Activated CD8-positive, alpha-beta T cell treated with anti-CD3 and anti-CD28 coated beads, Interleukin-2, amount 10 ng/mL, durations not matched to agents 7 days and 5 days (primary cell): ENCODE data around the gene LRRC37A. TPM values are rescaled to one million over a fixed set of nuclear protein-coding genes. Genes with fewer than 3 reads are reported as not detected.
"Not testable (repeated sequence)": the region's sequence is repeated elsewhere in the genome, so short reads cannot be mapped to it uniquely, and the experiment has no call there.

ENCODE experiments used
- ATAC-seq: fragments of 150-1000 bp; cut with Tn5 transposase; one replicate; pipeline ENCODE4 v1.10.0; 2021; ENCODE audit warnings: moderate library complexity
- CTCF ChIA-PET: fragments of 350-600 bp; sonication (Branson Sonifier 250); formaldehyde crosslinking; loops from one replicate; lab custom pipeline; 2021; ENCODE audit warnings: antibody characterized with exemption; lab: Charles Lee
- POLR2A ChIA-PET: fragments of 350-600 bp; sonication (Branson Sonifier 250); formaldehyde crosslinking; loops from one replicate; lab custom pipeline; 2021; ENCODE audit warnings: antibody characterized with exemption; lab: Charles Lee
- DNase-seq: peaks from one replicate; pipeline ENCODE4 v3.0.0-alpha.2; 2020
- H3K27ac Mint-ChIP-seq: one replicate; pipeline ENCODE4 v1.8.0; 2021; ENCODE audit warnings: mild to moderate bottlenecking, mixed read lengths
- H3K27me3 Mint-ChIP-seq: one replicate; pipeline ENCODE4 v1.8.0; 2021; ENCODE audit warnings: low read depth, mixed read lengths
- H3K36me3 Mint-ChIP-seq: one replicate; pipeline ENCODE4 v1.8.0; 2021; ENCODE audit warnings: low read depth, mixed read lengths
- H3K4me1 Mint-ChIP-seq: one replicate; pipeline ENCODE4 v1.8.0; 2021; ENCODE audit warnings: low read depth, mixed read lengths
- H3K4me3 Mint-ChIP-seq: one replicate; pipeline ENCODE4 v1.8.0; 2021; ENCODE audit warnings: mild to moderate bottlenecking, mixed read lengths
- H3K9me3 Mint-ChIP-seq: one replicate; pipeline ENCODE4 v1.8.0; 2022; ENCODE audit warnings: mixed read lengths; ENCODE audit not compliant: insufficient read depth
- total RNA-seq, 2 experiments: library from RNA; stranded (reverse); gene quantifications; one replicate each; pipeline ENCODE4 v1.2.3, GENCODE V29; 2021

The LRRC37A gene
- total RNA-seq, 2 experiments from 2014 or later = 2.7 to 2.8 TPM

- H3K36me3 Mint-ChIP-seq = no peaks in the 10 kb centered on the region
- peaks cover 19% of the 10 kb centered on the region for H3K4me1 Mint-ChIP-seq
- H3K4me3 Mint-ChIP-seq = no peak overlapping the region
- ATAC-seq (no peak), DNase-seq (no peak)
- H3K27me3 Mint-ChIP-seq = peaks cover 11% of the 10 kb centered on the region
- H3K27ac Mint-ChIP-seq = no peak overlapping the region
- no peaks in the 10 kb centered on the region for H3K9me3 Mint-ChIP-seq
- ChIA-PET POLR2A (no interaction called here), CTCF (interaction anchor here (1.2 kb wide), 1 partner anchor 77 kb away, joined by 4 read pairs; the partner anchor contains the start of gene KANSL1)
Measured at GRCh38 chr17:46270032-46270431, 24.9 kb upstream of the LRRC37A start.

GRCh38 chr17:46273541-46274236, 21.2 kb upstream of the LRRC37A start:
- ChIA-PET POLR2A (no interaction called here), CTCF (interaction anchor here (0.7 to 1.0 kb wide), 2 partner anchors 11 to 229 kb away, joined by 3 read pairs; no protein-coding TSS in a partner anchor)
- DNase-seq (no peak), ATAC-seq (no peak)
- Mint-ChIP-seq H3K9me3 (no peaks in the 10 kb centered on the region), H3K27ac (no peak overlapping the region), H3K36me3 (no peaks in the 10 kb centered on the region), H3K4me3 (no peak overlapping the region), H3K4me1 (no peaks in the 10 kb centered on the region), H3K27me3 (peaks cover 4% of the 10 kb centered on the region)

DNA sequence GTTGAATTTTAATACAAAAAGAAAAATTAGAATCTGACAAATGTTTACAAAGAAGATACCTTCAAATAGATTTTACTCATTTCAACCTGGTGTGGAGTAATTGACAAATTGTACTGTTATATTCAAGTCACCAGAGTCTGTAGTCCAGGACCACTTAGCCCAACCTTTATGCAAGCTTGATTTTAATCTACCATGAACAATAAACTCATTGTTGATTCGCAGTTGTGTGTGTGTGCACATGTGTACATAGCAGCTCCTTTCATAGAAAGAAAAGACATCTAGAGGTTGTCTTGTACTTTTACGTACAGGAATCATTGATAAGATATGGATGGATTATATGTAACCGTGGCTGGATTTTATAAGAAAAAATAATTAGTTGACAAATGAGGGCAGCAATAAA, 20.7 kb upstream of the LRRC37A start:
- H3K36me3 Mint-ChIP-seq = no peaks in the 10 kb centered on the region
- DNase-seq (no peak), ATAC-seq (no peak)
- H3K9me3 Mint-ChIP-seq = no peaks in the 10 kb centered on the region
- no peaks in the 10 kb centered on the region for H3K4me1 Mint-ChIP-seq
- peaks cover 4% of the 10 kb centered on the region for H3K27me3 Mint-ChIP-seq
- POLR2A ChIA-PET = no interaction called here
- CTCF ChIA-PET = interaction anchor here (0.7 to 1.0 kb wide), 2 partner anchors 11 to 230 kb away, joined by 3 read pairs; no protein-coding TSS in a partner anchor
- H3K27ac Mint-ChIP-seq = no peak overlapping the region
- no peak overlapping the region for H3K4me3 Mint-ChIP-seq

- H3K4me1 Mint-ChIP-seq, H3K36me3 Mint-ChIP-seq, H3K9me3 Mint-ChIP-seq, H3K4me3 Mint-ChIP-seq, POLR2A ChIA-PET, H3K27me3 Mint-ChIP-seq, H3K27ac Mint-ChIP-seq, DNase-seq, ATAC-seq: not testable (repeated sequence)
- CTCF ChIA-PET = interaction anchor here (2.0 kb wide), 1 partner anchor 9 kb away, joined by 6 read pairs; no protein-coding TSS in a partner anchor
Measured at GRCh38 chr17:46276728-46277479, 18.0 kb upstream of the LRRC37A start.

DNA sequence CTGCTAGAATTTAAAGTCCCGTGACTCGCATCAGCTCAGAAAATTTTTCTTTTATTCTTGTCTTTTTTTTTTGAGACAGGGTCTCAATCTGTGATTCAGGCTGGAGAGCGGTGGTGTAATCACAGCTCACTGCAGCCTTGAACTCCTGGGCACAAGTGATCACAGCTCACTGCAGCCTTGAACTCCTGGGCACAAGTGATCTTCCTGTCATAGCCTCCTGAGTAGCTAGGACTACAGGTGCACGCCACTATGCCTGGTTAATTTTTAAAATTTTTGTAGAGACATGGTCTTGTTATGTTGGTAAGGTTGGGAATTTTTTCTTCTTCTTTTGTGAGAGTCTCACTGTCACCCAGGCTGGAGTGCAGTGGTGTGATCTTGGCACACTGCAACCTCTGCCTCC, 13.6 kb upstream of the LRRC37A start:
- H3K27me3 Mint-ChIP-seq, H3K27ac Mint-ChIP-seq, CTCF ChIA-PET, POLR2A ChIA-PET, DNase-seq, H3K4me3 Mint-ChIP-seq, H3K4me1 Mint-ChIP-seq, H3K36me3 Mint-ChIP-seq, H3K9me3 Mint-ChIP-seq, ATAC-seq: not testable (repeated sequence)

DNA sequence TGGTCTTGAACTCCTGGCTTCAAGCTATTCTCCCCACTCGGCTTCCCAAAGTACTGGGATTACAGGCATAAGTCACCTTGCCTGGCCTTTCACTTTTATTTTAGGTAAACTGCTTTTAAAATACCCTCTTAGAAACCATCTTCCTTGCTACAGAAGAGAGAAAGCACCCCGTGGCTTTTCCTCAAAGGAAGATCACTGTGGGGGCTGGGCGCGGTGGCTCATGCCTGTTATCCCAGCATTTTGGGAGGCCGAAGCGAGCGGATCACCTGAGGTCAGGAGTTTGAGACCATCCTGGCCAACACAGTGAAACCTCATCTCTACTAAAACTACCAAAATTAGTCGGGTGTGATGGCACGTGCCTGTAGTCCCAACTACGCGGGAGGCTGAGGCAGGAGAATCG, 12.3 kb upstream of the LRRC37A start:
- ATAC-seq, H3K4me3 Mint-ChIP-seq, CTCF ChIA-PET, H3K4me1 Mint-ChIP-seq, H3K27ac Mint-ChIP-seq, H3K27me3 Mint-ChIP-seq, DNase-seq, H3K36me3 Mint-ChIP-seq, POLR2A ChIA-PET, H3K9me3 Mint-ChIP-seq: not testable (repeated sequence)

- H3K36me3 Mint-ChIP-seq, H3K27ac Mint-ChIP-seq, ATAC-seq, H3K4me1 Mint-ChIP-seq, DNase-seq, POLR2A ChIA-PET, H3K9me3 Mint-ChIP-seq, H3K4me3 Mint-ChIP-seq, H3K27me3 Mint-ChIP-seq: not testable (repeated sequence)
- CTCF ChIA-PET = interaction anchor here (1.0 kb wide), 1 partner anchor 10 kb away, joined by 3 read pairs; no protein-coding TSS in a partner anchor
Measured at GRCh38 chr17:46284467-46284866, 10.5 kb upstream of the LRRC37A start.

GRCh38 chr17:46285500-46285899, 9.4 kb upstream of the LRRC37A start:
- POLR2A ChIA-PET, H3K4me1 Mint-ChIP-seq, H3K27me3 Mint-ChIP-seq, H3K27ac Mint-ChIP-seq, H3K36me3 Mint-ChIP-seq, DNase-seq, H3K9me3 Mint-ChIP-seq, H3K4me3 Mint-ChIP-seq, ATAC-seq: not testable (repeated sequence)
- CTCF ChIA-PET = interaction anchor here (1.0 kb wide), 1 partner anchor 11 kb away, joined by 3 read pairs; no protein-coding TSS in a partner anchor

DNA sequence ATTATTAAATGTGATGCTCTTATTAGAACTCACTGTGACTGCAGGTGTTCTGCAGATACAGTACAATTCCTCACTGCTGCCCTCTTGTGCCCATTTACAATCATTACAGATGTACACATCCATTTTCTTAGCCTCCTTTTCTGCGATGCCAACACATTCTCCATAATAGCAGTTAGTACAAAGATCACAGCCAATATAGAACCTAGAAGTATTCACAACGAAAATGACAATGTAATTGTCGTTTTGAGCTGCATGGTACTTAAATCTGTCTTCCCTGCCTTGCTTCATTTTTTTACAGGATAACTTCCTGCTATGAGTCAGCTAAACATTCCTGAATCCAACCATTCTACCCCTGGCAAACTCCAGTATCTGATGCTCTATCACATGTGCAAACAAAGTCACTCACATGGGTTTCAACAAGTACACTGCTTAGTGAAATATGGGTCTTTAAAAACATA, 8.1 kb upstream of the LRRC37A start:
- H3K9me3 Mint-ChIP-seq, H3K27ac Mint-ChIP-seq, H3K36me3 Mint-ChIP-seq, H3K4me3 Mint-ChIP-seq, H3K27me3 Mint-ChIP-seq, POLR2A ChIA-PET: not testable (repeated sequence)
- peaks cover 17% of the 10 kb centered on the region for H3K4me1 Mint-ChIP-seq
- DNase-seq (peak; percentile 83), ATAC-seq (peak; percentile 76)
- CTCF ChIA-PET = interaction anchor here (0.7 to 1.2 kb wide), 4 partner anchors 15 to 283 kb away, joined by 3 to 6 read pairs (median 4); no protein-coding TSS in a partner anchor

- H3K27me3 Mint-ChIP-seq, CTCF ChIA-PET, H3K4me3 Mint-ChIP-seq, DNase-seq, POLR2A ChIA-PET, H3K36me3 Mint-ChIP-seq, ATAC-seq, H3K9me3 Mint-ChIP-seq, H3K27ac Mint-ChIP-seq: not testable (repeated sequence)
- peaks cover 17% of the 10 kb centered on the region for H3K4me1 Mint-ChIP-seq
Measured at GRCh38 chr17:46287587-46287986, 7.3 kb upstream of the LRRC37A start.

GRCh38 chr17:46290906-46291546, 3.9 kb upstream of the LRRC37A start:
- not testable (repeated sequence) for H3K4me3 Mint-ChIP-seq

More at GRCh38 chr17:46290906-46291546, 3.9 kb upstream of the LRRC37A start:
- Mint-ChIP-seq H3K27ac (peak overlapping the region; percentile 28), H3K4me1 (peaks cover 15% of the 10 kb centered on the region)
- H3K9me3 Mint-ChIP-seq, DNase-seq, CTCF ChIA-PET, H3K36me3 Mint-ChIP-seq, POLR2A ChIA-PET, H3K27me3 Mint-ChIP-seq, ATAC-seq: not testable (repeated sequence)
